Body of pancreas (tissue), 4 donors: ENCODE results near the gene FGF12.

Experiments
- POLR2A ChIP-seq, 3 donors: fragments of 450-650 bp; IDR thresholded peaks; one replicate each; pipeline ENCODE4 v1.6.1; 2016; ENCODE audit warnings: antibody characterized with exemption in 3 of 3, mild to moderate bottlenecking in 2 of 3
- TF ChIP-seq, protein P1 (sequence below), 7 experiments: fragments of 450-650 bp in 4 of 7; fragments of 200-600 bp in 3 of 7; sonication (generic) in 3 of 7; IDR thresholded peaks; one replicate each; pipeline ENCODE4 v1.5.1; 2016 to 2019; ENCODE audit warnings: antibody characterized with exemption in 7 of 7

DNA sequence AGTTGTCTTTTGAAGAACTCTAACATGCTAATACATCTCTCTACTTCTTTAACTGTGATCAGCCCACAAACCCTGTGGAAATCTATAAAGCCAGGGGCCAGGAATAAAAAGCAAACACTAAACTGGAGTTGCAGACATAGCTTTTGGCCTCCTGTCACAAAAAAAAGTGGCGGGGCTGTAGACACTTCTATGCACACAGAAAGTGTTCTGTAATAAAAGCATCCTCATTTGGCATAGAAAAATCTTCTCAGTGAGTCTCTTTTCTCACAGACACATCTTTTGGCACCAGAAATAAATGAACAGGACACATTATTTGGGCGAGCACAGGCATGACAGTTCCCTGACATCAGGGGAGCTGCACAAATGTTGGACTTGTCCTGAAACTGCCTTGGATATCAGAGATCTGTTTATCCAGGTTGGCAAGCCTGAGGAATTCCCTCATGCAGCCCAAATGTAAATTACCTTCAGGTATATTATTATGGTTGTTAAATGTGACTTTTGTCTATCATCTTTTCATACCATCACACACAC is 355.4 kb downstream of the FGF12 start:
- TF ChIP-seq, protein P1, sequence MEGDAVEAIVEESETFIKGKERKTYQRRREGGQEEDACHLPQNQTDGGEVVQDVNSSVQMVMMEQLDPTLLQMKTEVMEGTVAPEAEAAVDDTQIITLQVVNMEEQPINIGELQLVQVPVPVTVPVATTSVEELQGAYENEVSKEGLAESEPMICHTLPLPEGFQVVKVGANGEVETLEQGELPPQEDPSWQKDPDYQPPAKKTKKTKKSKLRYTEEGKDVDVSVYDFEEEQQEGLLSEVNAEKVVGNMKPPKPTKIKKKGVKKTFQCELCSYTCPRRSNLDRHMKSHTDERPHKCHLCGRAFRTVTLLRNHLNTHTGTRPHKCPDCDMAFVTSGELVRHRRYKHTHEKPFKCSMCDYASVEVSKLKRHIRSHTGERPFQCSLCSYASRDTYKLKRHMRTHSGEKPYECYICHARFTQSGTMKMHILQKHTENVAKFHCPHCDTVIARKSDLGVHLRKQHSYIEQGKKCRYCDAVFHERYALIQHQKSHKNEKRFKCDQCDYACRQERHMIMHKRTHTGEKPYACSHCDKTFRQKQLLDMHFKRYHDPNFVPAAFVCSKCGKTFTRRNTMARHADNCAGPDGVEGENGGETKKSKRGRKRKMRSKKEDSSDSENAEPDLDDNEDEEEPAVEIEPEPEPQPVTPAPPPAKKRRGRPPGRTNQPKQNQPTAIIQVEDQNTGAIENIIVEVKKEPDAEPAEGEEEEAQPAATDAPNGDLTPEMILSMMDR (IDR thresholded peaks at IDR 0.05): no peak
- no peak for TF ChIP-seq POLR2A (IDR thresholded peaks at IDR 0.05)
